ENCODE measurements around the gene CNPPD1.

DNA sequence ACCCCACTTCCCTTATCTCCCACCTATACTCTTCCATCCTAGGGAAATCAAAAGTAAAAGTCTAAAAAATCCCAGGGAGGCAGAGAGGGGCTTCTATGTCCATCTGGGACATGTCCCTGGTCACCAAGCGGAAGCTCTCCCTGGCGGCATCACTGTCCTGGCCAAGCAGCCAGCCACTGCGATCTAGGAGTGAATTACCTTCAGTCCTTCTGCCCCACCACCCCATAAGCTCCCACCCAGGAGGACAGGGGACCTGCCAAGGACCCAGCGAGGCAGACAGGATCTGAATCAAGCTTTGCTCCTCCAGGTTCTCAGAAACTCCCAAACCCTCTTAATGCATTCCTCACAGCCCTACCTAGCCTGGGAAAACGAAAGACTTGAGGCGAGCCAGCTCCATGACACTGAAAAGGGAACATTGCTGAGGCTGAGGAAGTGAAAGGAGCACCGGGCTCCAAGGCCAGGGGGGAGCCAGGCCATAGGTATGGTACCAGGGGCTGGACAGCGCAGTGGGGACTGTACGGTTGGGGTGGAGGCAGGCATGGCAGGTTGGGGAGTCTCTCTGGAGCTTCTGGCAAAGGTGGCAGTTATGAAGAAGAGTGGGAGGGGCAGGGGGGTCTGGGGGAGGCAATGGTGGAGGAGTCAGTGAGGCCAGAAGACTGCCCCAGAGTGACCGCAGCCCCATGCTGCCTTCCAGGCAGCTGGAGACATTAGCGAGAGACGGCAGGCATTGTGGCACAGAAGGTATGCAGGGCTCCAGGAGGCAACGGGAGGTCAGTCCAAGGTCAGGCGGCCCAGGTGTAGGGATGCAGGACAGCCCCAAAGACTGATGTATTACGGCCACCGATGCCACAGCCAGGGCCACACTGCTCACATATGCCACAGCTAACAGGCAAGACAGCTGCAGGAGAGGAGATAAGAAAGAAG is 4.2 kb downstream of the CNPPD1 start:
- TF ChIP-seq, protein P1, sequence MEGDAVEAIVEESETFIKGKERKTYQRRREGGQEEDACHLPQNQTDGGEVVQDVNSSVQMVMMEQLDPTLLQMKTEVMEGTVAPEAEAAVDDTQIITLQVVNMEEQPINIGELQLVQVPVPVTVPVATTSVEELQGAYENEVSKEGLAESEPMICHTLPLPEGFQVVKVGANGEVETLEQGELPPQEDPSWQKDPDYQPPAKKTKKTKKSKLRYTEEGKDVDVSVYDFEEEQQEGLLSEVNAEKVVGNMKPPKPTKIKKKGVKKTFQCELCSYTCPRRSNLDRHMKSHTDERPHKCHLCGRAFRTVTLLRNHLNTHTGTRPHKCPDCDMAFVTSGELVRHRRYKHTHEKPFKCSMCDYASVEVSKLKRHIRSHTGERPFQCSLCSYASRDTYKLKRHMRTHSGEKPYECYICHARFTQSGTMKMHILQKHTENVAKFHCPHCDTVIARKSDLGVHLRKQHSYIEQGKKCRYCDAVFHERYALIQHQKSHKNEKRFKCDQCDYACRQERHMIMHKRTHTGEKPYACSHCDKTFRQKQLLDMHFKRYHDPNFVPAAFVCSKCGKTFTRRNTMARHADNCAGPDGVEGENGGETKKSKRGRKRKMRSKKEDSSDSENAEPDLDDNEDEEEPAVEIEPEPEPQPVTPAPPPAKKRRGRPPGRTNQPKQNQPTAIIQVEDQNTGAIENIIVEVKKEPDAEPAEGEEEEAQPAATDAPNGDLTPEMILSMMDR (IDR thresholded peaks at IDR 0.05) = no peak
- TF ChIP-seq TEAD4 (CRISPR knock-in tag; IDR thresholded peaks at IDR 0.05) (no peak), GABPB1 (CRISPR knock-in tag; IDR thresholded peaks at IDR 0.05) (no peak), FOXP1 (CRISPR knock-in tag; IDR thresholded peaks at IDR 0.05; ENCODE audit: borderline replicate concordance) (no peak)
- TF ChIP-seq, protein P2, sequence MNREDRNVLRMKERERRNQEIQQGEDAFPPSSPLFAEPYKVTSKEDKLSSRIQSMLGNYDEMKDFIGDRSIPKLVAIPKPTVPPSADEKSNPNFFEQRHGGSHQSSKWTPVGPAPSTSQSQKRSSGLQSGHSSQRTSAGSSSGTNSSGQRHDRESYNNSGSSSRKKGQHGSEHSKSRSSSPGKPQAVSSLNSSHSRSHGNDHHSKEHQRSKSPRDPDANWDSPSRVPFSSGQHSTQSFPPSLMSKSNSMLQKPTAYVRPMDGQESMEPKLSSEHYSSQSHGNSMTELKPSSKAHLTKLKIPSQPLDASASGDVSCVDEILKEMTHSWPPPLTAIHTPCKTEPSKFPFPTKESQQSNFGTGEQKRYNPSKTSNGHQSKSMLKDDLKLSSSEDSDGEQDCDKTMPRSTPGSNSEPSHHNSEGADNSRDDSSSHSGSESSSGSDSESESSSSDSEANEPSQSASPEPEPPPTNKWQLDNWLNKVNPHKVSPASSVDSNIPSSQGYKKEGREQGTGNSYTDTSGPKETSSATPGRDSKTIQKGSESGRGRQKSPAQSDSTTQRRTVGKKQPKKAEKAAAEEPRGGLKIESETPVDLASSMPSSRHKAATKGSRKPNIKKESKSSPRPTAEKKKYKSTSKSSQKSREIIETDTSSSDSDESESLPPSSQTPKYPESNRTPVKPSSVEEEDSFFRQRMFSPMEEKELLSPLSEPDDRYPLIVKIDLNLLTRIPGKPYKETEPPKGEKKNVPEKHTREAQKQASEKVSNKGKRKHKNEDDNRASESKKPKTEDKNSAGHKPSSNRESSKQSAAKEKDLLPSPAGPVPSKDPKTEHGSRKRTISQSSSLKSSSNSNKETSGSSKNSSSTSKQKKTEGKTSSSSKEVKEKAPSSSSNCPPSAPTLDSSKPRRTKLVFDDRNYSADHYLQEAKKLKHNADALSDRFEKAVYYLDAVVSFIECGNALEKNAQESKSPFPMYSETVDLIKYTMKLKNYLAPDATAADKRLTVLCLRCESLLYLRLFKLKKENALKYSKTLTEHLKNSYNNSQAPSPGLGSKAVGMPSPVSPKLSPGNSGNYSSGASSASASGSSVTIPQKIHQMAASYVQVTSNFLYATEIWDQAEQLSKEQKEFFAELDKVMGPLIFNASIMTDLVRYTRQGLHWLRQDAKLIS (CRISPR knock-in tag; IDR thresholded peaks at IDR 0.05; ENCODE audit: borderline replicate concordance) = no peak
